ENCODE results near the gene SLC30A1. TPM values are rescaled to one million over a fixed set of nuclear protein-coding genes. Genes with fewer than 3 reads are reported as not detected.

The SLC30A1 gene
- total RNA-seq, 2 donors from 2014 or later = 12.5 to 22.0 TPM

DNA sequence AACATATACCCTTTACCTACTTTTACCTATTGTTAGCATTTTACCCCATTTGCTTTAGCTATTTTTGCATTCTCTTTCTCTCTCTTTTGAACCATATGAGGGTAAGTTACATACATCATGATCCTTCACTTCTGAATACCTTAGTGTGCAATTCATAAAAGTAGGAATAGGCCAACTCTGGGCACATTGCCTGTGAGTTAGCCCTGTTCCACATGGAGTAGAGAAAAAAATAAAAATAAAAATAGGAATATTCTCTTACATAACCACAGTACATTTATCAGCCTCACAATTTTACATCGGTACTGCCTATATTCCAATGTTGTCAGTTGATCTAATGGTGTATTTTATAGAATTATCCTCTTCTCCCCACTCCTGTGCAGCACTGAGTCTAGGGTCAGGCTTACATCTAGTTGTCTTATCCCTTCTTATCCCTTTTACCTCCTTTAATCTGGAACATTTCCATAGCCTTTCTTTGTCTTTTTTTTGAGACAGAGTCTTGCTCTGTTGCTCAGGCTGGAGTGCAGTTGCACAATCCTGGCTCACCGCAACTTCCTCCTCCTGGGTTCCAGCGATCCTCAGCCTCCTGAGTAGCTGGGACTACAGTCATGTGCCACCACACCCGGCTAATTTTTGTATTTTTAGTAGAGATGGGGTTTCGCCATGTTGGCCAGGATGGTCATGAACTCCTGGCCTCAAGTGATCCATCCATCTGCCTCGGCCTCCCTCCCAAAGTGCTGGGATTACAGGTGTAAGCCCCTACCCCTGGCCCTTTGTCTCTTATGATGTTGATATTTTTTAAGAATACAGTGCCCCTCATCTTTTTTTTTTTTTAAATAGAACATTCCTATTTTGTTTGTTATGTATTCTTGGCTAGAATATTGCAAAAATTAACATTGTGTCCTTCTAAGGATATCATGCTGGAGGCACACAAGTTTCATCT is 11.1 kb upstream of the SLC30A1 start:
- Histone ChIP-seq H3K9me3 (no peaks in the 10 kb centered on the region), H3K36me3 (no peaks in the 10 kb centered on the region), H3K4me1 (replicated peaks) (peaks cover 4% of the 10 kb centered on the region), H3K27ac (no peak overlapping the region), H3K27me3 (replicated peaks; ENCODE audit: insufficient read depth) (no peaks in the 10 kb centered on the region), H3K4me3 (no peak overlapping the region)
- intact Hi-C loops (cut with DNase I) = no loop called here
- no peak for TF ChIP-seq POLR2AphosphoS5 (IDR thresholded peaks at IDR 0.05)
- TF ChIP-seq POLR2A (IDR thresholded peaks at IDR 0.05) = no peak
- TF ChIP-seq, protein P1, sequence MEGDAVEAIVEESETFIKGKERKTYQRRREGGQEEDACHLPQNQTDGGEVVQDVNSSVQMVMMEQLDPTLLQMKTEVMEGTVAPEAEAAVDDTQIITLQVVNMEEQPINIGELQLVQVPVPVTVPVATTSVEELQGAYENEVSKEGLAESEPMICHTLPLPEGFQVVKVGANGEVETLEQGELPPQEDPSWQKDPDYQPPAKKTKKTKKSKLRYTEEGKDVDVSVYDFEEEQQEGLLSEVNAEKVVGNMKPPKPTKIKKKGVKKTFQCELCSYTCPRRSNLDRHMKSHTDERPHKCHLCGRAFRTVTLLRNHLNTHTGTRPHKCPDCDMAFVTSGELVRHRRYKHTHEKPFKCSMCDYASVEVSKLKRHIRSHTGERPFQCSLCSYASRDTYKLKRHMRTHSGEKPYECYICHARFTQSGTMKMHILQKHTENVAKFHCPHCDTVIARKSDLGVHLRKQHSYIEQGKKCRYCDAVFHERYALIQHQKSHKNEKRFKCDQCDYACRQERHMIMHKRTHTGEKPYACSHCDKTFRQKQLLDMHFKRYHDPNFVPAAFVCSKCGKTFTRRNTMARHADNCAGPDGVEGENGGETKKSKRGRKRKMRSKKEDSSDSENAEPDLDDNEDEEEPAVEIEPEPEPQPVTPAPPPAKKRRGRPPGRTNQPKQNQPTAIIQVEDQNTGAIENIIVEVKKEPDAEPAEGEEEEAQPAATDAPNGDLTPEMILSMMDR (IDR thresholded peaks at IDR 0.05) = no peak
- DNase-seq (ENCODE audit: low spot score) = peak; percentile 22
- 65% methylated on average over 6 of the region's 6 CpGs for WGBS

DNA sequence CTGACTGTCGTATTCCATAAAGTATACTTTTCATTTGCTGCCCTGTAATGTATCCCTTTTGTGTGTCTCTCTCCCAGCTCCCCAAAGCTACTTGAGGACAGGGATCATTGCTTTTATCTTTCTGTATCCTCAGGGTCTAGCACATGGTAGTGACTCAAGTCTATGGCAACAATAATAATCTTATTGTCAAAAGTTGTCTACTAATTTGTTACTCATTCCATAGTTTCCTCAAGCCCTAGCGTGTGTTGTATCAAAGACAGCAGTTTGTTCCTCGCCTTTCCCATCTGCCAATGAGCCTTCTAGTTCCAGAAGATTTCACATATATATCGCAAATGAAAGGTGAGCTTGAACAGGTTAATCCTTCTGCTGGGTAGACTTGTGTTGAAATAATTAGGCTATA is 9.8 kb upstream of the SLC30A1 start:
- TF ChIP-seq POLR2AphosphoS5 (IDR thresholded peaks at IDR 0.05) (no peak), POLR2A (IDR thresholded peaks at IDR 0.05) (no peak)
- TF ChIP-seq, protein P1 (IDR thresholded peaks at IDR 0.05) = no peak
- Histone ChIP-seq H3K9me3 (no peaks in the 10 kb centered on the region), H3K4me3 (no peak overlapping the region), H3K36me3 (no peaks in the 10 kb centered on the region), H3K27me3 (replicated peaks; ENCODE audit: insufficient read depth) (no peaks in the 10 kb centered on the region), H3K4me1 (replicated peaks) (peaks cover 4% of the 10 kb centered on the region), H3K27ac (no peak overlapping the region)
- intact Hi-C loops (cut with DNase I) = no loop called here
- WGBS = 97% methylated on average over 4 of the region's 4 CpGs
- no peak for DNase-seq (ENCODE audit: low spot score)

DNA sequence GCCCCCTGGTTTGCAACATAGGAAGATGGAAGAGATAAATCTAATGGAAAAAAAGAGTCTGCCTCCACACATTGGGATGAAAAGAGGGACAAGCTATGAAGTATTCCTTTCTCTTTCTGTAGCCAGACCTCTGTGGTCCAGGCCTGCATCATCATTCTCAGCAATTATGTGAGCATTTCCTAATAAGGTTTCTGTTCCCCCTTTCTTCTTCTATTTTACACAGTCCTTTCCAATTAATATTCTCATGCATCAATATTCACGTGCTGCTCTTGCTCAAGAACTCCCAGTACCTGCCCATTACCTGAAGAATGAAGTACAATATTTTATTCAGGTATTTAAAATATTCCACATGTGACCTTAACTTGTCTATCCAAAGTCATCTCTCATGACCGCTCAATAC is 8.2 kb upstream of the SLC30A1 start:
- intact Hi-C loops (cut with DNase I) = no loop called here
- Histone ChIP-seq H3K4me1 (replicated peaks) (no peaks in the 10 kb centered on the region), H3K4me3 (no peak overlapping the region), H3K36me3 (no peaks in the 10 kb centered on the region), H3K27me3 (replicated peaks; ENCODE audit: insufficient read depth) (no peaks in the 10 kb centered on the region), H3K27ac (no peak overlapping the region), H3K9me3 (no peaks in the 10 kb centered on the region)
- 97% methylated on average over 2 of the region's 2 CpGs for WGBS
- DNase-seq (ENCODE audit: low spot score) = no peak
- no peak for TF ChIP-seq POLR2A (IDR thresholded peaks at IDR 0.05)

DNA sequence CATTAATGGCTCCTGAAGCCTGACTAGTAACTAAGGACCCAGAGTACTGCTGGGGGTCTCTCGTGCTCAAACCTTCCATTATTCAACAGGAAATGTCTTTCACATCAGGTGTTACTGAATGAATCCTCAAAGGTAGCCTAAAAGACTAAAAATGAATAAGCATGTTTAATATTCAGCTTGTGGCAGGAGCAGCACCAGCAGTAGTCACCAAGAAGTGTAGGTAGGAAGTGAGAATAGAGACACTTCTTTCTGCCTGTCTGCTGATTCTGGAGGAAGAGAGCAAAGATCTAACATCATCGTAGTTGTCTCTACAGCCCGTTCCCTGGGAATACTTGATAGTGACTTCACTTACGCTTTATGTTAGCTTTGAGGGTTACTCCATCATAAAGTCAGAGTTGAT is 7.6 kb upstream of the SLC30A1 start:
- Histone ChIP-seq H3K27ac (no peak overlapping the region), H3K36me3 (no peaks in the 10 kb centered on the region), H3K4me3 (no peak overlapping the region), H3K9me3 (no peaks in the 10 kb centered on the region), H3K27me3 (replicated peaks; ENCODE audit: insufficient read depth) (no peaks in the 10 kb centered on the region), H3K4me1 (replicated peaks) (no peaks in the 10 kb centered on the region)
- intact Hi-C loops (cut with DNase I) = no loop called here
- no peak for DNase-seq (ENCODE audit: low spot score)
- no peak for TF ChIP-seq POLR2A (IDR thresholded peaks at IDR 0.05)
- no peak for TF ChIP-seq POLR2AphosphoS5 (IDR thresholded peaks at IDR 0.05)
- TF ChIP-seq, protein P1 (IDR thresholded peaks at IDR 0.05) = no peak
- 72% methylated on average over 4 of the region's 4 CpGs for WGBS

DNA sequence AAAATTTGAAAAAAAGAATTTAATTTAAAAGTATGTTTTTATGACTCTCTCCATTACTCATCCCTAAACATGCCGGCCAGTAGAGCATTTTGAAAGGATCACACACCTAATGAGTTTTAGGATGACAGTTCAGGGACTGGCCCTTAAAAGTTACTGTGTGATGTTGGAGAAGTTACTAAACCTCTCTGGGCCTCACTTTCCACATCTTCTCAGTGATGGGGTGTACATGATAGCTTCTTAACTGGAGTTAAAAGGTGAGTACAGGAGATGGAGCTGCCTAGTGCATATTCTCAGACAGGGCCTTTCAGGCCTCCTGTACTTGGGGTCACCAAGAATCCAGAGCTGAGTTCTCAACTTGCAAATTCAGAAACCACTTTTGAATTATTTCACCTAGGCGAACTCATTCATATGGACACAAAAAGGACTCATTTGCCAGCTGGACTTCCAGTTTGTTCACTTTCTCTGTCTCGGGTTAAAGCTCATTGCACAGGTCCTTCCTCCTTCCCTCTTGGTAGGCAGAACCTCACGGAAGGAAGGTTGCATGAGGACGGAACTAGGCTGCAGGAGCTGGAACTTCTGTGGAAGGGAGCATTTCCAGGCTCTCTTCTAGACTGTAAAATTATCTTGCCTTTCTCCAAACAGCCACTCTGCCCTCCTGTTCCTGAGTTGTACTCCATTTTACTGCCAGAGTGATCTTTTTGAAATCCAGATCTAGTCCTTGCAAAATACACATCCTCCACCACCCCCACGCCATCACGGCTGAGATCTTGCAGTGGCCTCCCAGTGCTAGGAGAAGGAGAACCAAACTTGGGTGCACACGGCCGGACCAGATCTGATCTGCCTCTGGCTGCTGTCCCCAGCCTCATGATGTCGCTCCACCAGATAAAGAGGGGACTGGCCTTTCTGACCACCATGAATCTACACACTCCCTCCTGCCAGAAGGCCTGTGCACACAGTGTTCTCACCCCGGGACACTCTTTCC is 4.3 kb upstream of the SLC30A1 start:
- Histone ChIP-seq H3K4me1 (replicated peaks) (no peaks in the 10 kb centered on the region), H3K27ac (no peak overlapping the region), H3K36me3 (no peaks in the 10 kb centered on the region), H3K4me3 (no peak overlapping the region), H3K9me3 (no peaks in the 10 kb centered on the region), H3K27me3 (replicated peaks; ENCODE audit: insufficient read depth) (no peaks in the 10 kb centered on the region)
- WGBS = 82% methylated on average over 11 of the region's 11 CpGs
- TF ChIP-seq POLR2AphosphoS5 (IDR thresholded peaks at IDR 0.05) = no peak
- no peak for TF ChIP-seq POLR2A (IDR thresholded peaks at IDR 0.05)
- TF ChIP-seq, protein P1 (IDR thresholded peaks at IDR 0.05) = no peak
- no peak for DNase-seq (ENCODE audit: low spot score)
- intact Hi-C loops (cut with DNase I) = no loop called here
